ENCODE data around the gene SSC5D.

The SSC5D gene

GRCh38 chr19:55539090-55539984, 51.1 kb downstream of the SSC5D start:
- DNase-seq, result no peak

GRCh38 chr19:55540619-55541018, 52.4 kb downstream of the SSC5D start:
- DNase-seq, result no peak

- no peak for DNase-seq
These were observed 52.9 kb downstream of the SSC5D start for GRCh38 chr19:55541091-55541490.

- no peak for DNase-seq
These were observed 54.1 kb downstream of the SSC5D start for GRCh38 chr19:55542292-55542855.

GRCh38 chr19:55543567-55543966, 55.3 kb downstream of the SSC5D start:
- DNase-seq, result no peak

- no peak for DNase-seq
These were observed 55.8 kb downstream of the SSC5D start for GRCh38 chr19:55544014-55544413.

- DNase-seq, result no peak
These were observed 56.7 kb downstream of the SSC5D start for GRCh38 chr19:55544776-55545439.

- DNase-seq, result no peak
These were observed 57.2 kb downstream of the SSC5D start, which contains the start of gene SBK3 for GRCh38 chr19:55545443-55545842. Gene SBK3 (minus strand): TSS chr19:55545543. CDS start chr19:55545543, 0 bp downstream.

GRCh38 chr19:55546011-55546410, 57.8 kb downstream of the SSC5D start:
- DNase-seq, result no peak

GRCh38 chr19:55546822-55547614, 58.8 kb downstream of the SSC5D start:
- peak; percentile 6 for DNase-seq

- DNase-seq, result no peak
These were observed 61.5 kb downstream of the SSC5D start for GRCh38 chr19:55549500-55550320.

- no peak for DNase-seq
These were observed 62.0 kb downstream of the SSC5D start for GRCh38 chr19:55550321-55550650.

- DNase-seq, result no peak
These were observed 64.0 kb downstream of the SSC5D start for GRCh38 chr19:55552206-55552605.

- DNase-seq, result no peak
These were observed 64.4 kb downstream of the SSC5D start for GRCh38 chr19:55552620-55553019.

- no peak for DNase-seq
These were observed 65.3 kb downstream of the SSC5D start for GRCh38 chr19:55553217-55554182.

- DNase-seq, result no peak
These were observed 66.1 kb downstream of the SSC5D start for GRCh38 chr19:55554302-55554701.

- DNase-seq, result no peak
These were observed 66.5 kb downstream of the SSC5D start for GRCh38 chr19:55554741-55555152.

GRCh38 chr19:55559684-55560083, 71.4 kb downstream of the SSC5D start:
- DNase-seq, result no peak

GRCh38 chr19:55563261-55563690, 75.0 kb downstream of the SSC5D start:
- DNase-seq, result no peak

- no peak for DNase-seq
These were observed 78.6 kb downstream of the SSC5D start for GRCh38 chr19:55566823-55567222.

All from stimulated activated CD4-positive, alpha-beta T cell treated with anti-CD3 and anti-CD28 coated beads, Interleukin-15, amount 100 ng/mL, for 24 hours (primary cell).